ENCODE results near the gene SRSF12. TPM values are rescaled to one million over a fixed set of nuclear protein-coding genes. Genes with fewer than 3 reads are reported as not detected.
"Not testable (repeated sequence)": the region's sequence is repeated elsewhere in the genome, so short reads cannot be mapped to it uniquely, and the experiment has no call there.

SRSF12 gene
- total RNA-seq, 6 experiments from 2014 or later = 0.22 to 0.78 (median 0.40) TPM; not detected in 2

DNA sequence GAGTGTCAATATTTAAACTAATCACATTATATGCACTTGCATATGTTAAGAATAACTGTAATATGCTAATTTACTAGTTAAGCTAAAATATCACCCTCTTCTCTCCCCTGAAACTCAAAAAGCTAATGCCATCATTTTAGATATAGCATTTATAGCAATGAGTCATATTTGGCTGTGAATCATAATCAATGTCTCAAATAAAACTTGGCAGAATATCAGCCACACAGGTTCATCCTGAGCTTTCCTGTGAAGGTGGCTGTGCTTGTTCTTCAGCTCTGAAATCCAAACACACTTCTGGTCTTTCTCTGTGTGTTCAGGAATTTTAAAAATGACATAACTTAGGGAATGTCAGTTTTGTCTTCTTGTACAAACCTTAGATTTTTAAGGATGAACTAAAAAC is 50.1 kb downstream of the SRSF12 start:
- Histone ChIP-seq H3K4me3 (no peak overlapping the region), H3K27ac (peak overlapping the region in 1 of 3 donors; percentile 39), H3K4me1 (peaks cover 0 to 34% (median 3%) of the 10 kb centered on the region in 4 donors), H3K9me3 (no peaks in the 10 kb centered on the region), H3K27me3 (no peaks in the 10 kb centered on the region), H3K36me3 (no peaks in the 10 kb centered on the region)
- ATAC-seq (peak; percentile 24 to 70 (median 44)), DNase-seq (no peak)
- intact Hi-C loops (cut with DNase I) = no loop called here
- TF ChIP-seq, protein P1, sequence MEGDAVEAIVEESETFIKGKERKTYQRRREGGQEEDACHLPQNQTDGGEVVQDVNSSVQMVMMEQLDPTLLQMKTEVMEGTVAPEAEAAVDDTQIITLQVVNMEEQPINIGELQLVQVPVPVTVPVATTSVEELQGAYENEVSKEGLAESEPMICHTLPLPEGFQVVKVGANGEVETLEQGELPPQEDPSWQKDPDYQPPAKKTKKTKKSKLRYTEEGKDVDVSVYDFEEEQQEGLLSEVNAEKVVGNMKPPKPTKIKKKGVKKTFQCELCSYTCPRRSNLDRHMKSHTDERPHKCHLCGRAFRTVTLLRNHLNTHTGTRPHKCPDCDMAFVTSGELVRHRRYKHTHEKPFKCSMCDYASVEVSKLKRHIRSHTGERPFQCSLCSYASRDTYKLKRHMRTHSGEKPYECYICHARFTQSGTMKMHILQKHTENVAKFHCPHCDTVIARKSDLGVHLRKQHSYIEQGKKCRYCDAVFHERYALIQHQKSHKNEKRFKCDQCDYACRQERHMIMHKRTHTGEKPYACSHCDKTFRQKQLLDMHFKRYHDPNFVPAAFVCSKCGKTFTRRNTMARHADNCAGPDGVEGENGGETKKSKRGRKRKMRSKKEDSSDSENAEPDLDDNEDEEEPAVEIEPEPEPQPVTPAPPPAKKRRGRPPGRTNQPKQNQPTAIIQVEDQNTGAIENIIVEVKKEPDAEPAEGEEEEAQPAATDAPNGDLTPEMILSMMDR (IDR thresholded peaks at IDR 0.05) = no peak
- TF ChIP-seq POLR2A (IDR thresholded peaks at IDR 0.05) = no peak

DNA sequence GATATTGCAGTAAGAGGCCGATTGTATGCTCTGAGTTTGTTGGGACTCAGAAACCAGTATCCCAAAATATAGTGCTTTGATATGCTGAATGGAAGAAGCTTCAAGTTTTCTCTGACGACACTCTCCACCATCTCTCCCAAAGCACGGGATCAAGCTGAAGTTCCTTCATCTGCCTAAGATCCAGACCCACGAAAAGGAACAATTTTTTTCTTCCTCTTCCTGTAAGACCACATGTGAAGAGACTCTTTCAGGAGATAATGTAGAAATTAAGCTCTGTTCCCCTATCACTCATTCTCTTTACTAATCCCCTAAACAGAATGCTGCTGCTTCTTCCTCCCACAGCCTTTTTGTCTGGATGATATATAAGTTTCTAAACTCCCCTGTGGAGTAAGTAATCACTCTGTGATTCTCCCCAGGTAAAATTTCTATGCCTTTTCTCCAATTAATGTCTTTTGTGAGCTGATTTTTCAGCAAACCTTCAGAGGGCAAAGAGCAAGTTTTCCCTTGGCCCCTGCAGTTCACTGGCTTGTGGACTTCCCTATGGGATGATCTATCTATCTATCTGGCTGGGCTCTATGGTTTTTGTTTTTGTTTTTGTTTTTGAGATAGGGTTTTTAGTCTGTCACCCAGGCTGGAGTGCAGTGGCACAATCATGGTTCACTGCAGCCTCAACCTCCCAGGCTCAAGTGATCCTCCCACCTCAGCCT is 50.8 kb downstream of the SRSF12 start:
- H3K27me3 ChIP-seq = no peaks in the 10 kb centered on the region
- WGBS (ENCODE audit: insufficient coverage, low coverage, low lambda C conversion rate, missing lambda C conversion rate) = 56% methylated on average over 4 of the region's 4 CpGs
- no peaks in the 10 kb centered on the region for H3K36me3 ChIP-seq
- H3K9me3 ChIP-seq = no peaks in the 10 kb centered on the region
- H3K27ac ChIP-seq = peak overlapping the region in 2 of 3 donors; percentile 39 to 43
- no peak overlapping the region for H3K4me3 ChIP-seq
- DNase-seq (no peak), ATAC-seq (peak; percentile 52 to 66 (median 58))
- intact Hi-C loops (cut with DNase I) = no loop called here
- TF ChIP-seq, protein P1 (IDR thresholded peaks at IDR 0.05) = no peak
- no peak for TF ChIP-seq POLR2A (IDR thresholded peaks at IDR 0.05)
- peaks cover 0 to 34% (median 3%) of the 10 kb centered on the region in 4 donors for H3K4me1 ChIP-seq

DNA sequence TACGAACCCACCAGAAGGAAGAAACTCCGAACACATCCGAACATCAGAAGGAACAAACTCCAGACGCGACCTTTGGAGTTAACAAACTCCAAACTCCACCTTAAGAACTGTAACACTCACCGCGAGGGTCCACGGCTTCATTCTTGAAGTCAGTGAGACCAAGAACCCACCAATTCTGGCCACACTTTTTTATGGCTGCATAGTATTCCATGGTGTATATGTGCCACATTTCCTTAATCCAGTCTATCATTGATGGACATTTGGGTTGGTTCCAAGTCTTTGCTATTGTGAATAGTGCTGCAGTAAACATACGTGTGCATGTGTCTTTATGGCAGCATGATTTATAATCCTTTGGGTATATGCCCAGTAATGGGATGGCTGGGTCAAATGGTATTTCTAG is 51.8 kb downstream of the SRSF12 start:
- H3K36me3 ChIP-seq; H3K4me3 ChIP-seq; H3K9me3 ChIP-seq; intact Hi-C loops (cut with DNase I); ATAC-seq; H3K27me3 ChIP-seq; DNase-seq; H3K27ac ChIP-seq: not testable (repeated sequence)
- H3K4me1 ChIP-seq = peaks cover 0 to 28% (median 3%) of the 10 kb centered on the region in 4 donors
- 93% methylated on average over 9 of the region's 9 CpGs for WGBS (ENCODE audit: insufficient coverage, low coverage, low lambda C conversion rate, missing lambda C conversion rate)

DNA sequence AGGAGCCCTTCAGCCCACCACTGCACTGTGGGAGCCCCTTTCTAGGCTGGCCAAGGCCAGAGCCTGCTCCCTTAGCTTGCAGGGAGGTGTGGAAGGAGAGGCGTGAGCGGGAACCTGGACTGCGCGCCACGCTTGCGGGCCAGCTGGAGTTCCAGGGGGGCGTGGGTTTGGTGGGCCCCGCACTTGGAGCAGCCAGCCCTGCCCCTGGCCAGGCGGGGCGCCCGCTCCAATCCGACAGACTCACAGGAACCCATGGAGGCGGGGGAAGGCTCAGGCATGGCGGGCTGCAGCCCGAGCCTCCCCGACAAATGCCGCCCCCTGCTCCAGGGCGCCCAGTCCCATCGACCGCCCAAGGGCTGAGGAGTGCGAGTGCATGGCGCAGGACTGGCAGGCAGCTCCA is 52.9 kb downstream of the SRSF12 start:
- WGBS (ENCODE audit: insufficient coverage, low coverage, low lambda C conversion rate, missing lambda C conversion rate) = no CpG with 5 or more reads among the region's 22 CpGs

DNA sequence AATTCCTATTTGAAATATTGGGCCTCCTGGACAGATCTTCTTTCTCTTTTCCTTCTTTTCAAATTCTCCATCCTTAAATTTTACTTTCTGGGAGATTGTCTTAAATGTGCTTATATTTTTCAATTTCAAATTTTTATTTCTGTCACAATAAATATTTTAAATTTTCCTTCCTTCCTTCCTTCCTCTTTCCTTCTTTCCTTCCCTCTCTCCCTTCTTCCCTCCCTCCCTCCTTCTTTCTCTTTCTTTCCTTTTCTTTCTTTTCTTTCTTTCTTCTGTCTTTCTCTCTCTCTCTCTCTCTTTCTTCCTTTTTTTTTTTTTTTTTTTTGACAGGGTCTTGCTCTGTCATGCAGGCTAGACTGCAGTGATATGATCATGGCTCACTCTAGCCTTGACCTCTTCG is 54.0 kb downstream of the SRSF12 start:
- TF ChIP-seq, protein P1 (IDR thresholded peaks at IDR 0.05) = no peak
- no peak for TF ChIP-seq POLR2A (IDR thresholded peaks at IDR 0.05)
- H3K4me3 ChIP-seq = no peak overlapping the region
- H3K27ac ChIP-seq = no peak overlapping the region
- WGBS (ENCODE audit: insufficient coverage, low coverage, low lambda C conversion rate, missing lambda C conversion rate) = 100% methylated on average over 1 of the region's 1 CpG
- no peaks in the 10 kb centered on the region for H3K27me3 ChIP-seq
- H3K36me3 ChIP-seq = no peaks in the 10 kb centered on the region
- ATAC-seq (no peak), DNase-seq (no peak)
- intact Hi-C loops (cut with DNase I) = no loop called here
- H3K9me3 ChIP-seq = no peaks in the 10 kb centered on the region
- H3K4me1 ChIP-seq = peaks cover 0 to 21% (median 0%) of the 10 kb centered on the region in 4 donors

More for the DNA sequence above, 52.9 kb downstream of the SRSF12 start:
- H3K4me3 ChIP-seq; H3K9me3 ChIP-seq; H3K27me3 ChIP-seq; intact Hi-C loops (cut with DNase I); H3K36me3 ChIP-seq; DNase-seq; ATAC-seq; H3K27ac ChIP-seq: not testable (repeated sequence)
- peaks cover 0 to 21% (median 0%) of the 10 kb centered on the region in 4 donors for H3K4me1 ChIP-seq

All from right lobe of liver (tissue), 6 donors.